SK-N-MC (cell line): ENCODE results near the gene SPSB1.

Source experiments
- EZH2 ChIP-seq: fragments of 200-600 bp; sonication (generic); IDR thresholded peaks from one replicate; pipeline ENCODE4 v1.6.1; 2017; ENCODE audit warnings: antibody characterized with exemption
- FOXP2 ChIP-seq: optimal IDR thresholded peaks from 2 replicates; pipeline ENCODE3; 2011; ENCODE audit warnings: mild to moderate bottlenecking, moderate library complexity; ENCODE audit not compliant: insufficient read depth; ENCODE audit errors: extremely low read length, control extremely low read depth
- POLR2AphosphoS5 ChIP-seq: IDR thresholded peaks from 2 replicates; pipeline ENCODE4 v1.6.1; 2012; ENCODE audit warnings: mild to moderate bottlenecking, low read depth, low read length, borderline replicate concordance

DNA sequence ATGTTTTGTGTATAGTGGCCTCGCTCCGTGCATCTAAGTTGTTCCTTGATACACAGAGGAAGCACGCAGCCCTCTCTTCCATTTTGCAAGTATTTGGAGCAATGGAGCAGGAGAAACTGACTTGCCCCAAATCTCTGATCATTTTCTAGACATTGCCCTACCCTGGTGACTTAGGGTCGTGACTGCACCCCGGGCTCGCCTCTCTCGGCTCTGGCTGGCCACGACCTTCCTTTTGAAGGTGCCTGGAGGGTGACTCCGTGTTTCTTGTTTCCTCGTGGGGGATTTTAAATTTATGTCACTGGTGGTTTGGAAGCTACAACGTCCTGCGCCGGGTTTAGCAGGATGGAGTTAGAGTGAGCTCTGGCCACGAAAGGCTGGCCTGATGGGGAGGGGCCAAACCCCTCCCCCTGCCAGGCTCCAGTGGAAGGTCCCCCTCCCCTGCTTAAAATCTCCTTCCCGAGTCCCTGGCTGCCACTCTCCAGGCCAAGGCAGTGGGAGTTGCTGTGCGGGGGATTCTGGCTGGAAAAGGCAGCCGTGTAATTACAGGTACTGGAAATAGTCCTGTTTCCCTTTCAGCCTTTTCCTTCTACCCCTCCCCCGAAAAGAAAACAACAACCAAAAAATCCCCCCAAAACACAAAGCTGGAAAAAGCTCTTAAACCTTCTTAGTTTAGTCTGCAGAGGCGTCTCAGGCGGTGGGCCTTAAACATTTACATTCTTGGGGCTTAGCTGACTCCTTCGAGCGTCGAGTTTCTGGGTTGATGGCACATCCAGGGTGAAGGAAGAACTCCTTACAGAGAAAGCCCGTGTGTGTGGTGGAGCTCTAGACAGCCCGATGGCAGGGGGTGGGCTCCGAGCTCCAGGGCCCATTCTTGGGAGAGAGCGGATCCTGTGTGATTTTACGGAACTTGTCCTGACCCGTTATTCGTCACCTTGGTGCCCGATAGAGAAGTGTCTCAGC, 28.1 kb downstream of the SPSB1 start:
- no peak for TF ChIP-seq POLR2AphosphoS5
- TF ChIP-seq EZH2 = no peak
- TF ChIP-seq FOXP2 = no peak
